Neuronal stem cell (in vitro differentiated cells): ENCODE results near the gene DNM3.
A peak's percentile ranks its signal among the peaks of the same experiment; 100 is the strongest.

Experiments used
- DNase-seq: peaks from one replicate; pipeline ENCODE4 v3.0.0-alpha.2; 2013; ENCODE audit warnings: low spot score
- H2AFZ ChIP-seq: one replicate; pipeline ENCODE4 v1.6.1; 2013; ENCODE audit warnings: mild to moderate bottlenecking, low read length, inconsistent platforms
- H2AK5ac ChIP-seq: 2 replicates; pipeline ENCODE4 v1.6.1; 2013; ENCODE audit warnings: low read depth, mild to moderate bottlenecking, inconsistent platforms, low read length, moderate library complexity, mixed read lengths
- H2BK120ac ChIP-seq: 2 replicates; pipeline ENCODE4 v1.6.1; 2013; ENCODE audit warnings: low read depth, mild to moderate bottlenecking, inconsistent platforms, low read length, moderate library complexity, mixed read lengths
- H2BK12ac ChIP-seq: one replicate; pipeline ENCODE4 v1.6.1; 2013; ENCODE audit warnings: low read length, inconsistent platforms
- H2BK15ac ChIP-seq: 2 replicates; pipeline ENCODE4 v1.6.1; 2013; ENCODE audit warnings: mild to moderate bottlenecking, low read length, inconsistent platforms, mixed read lengths
- H2BK5ac ChIP-seq: one replicate; pipeline ENCODE4 v1.6.1; 2013; ENCODE audit warnings: inconsistent platforms, mild to moderate bottlenecking, low read length, moderate library complexity
- H3K14ac ChIP-seq: one replicate; pipeline ENCODE4 v1.6.1; 2013; ENCODE audit warnings: low read length, inconsistent platforms
- H3K18ac ChIP-seq: 2 replicates; pipeline ENCODE4 v1.6.1; 2013; ENCODE audit warnings: low read length, inconsistent platforms
- H3K23ac ChIP-seq: 2 replicates; pipeline ENCODE4 v1.6.1; 2013; ENCODE audit warnings: low read depth, mild to moderate bottlenecking, mixed read lengths, low read length, inconsistent platforms; ENCODE audit not compliant: poor library complexity
- H3K27ac ChIP-seq: replicated peaks from 3 replicates; pipeline ENCODE4 v1.5.1; 2013; ENCODE audit warnings: low read length, inconsistent platforms
- H3K27me3 ChIP-seq, 3 experiments: 2 replicates each; pipeline ENCODE4 v1.6.1; 2013; ENCODE audit warnings: low read length in 3 of 3, mild to moderate bottlenecking in 2 of 3, inconsistent platforms in 1 of 3, low read depth in 1 of 3, mixed read lengths in 1 of 3, moderate library complexity in 1 of 3; ENCODE audit not compliant: control insufficient read depth in 3 of 3, insufficient read depth in 3 of 3
- H3K36me3 ChIP-seq, 2 donors: replicated peaks in 1 of 2; 2 replicates each; pipeline ENCODE4 v1.6.1; 2013; ENCODE audit warnings: low read length in 2 of 2; ENCODE audit not compliant: control insufficient read depth in 2 of 2, insufficient read depth in 2 of 2
- H3K4ac ChIP-seq: 2 replicates; pipeline ENCODE4 v1.6.1; 2013; ENCODE audit warnings: inconsistent platforms, mild to moderate bottlenecking, low read length, moderate library complexity
- H3K4me1 ChIP-seq, 2 donors: 1 replicate in 1 of 2; 2 replicates in 1 of 2; pipeline ENCODE4 v1.6.1; 2013; ENCODE audit warnings: low read length in 2 of 2, low read depth in 1 of 2; ENCODE audit not compliant: control insufficient read depth in 2 of 2, insufficient read depth in 1 of 2
- H3K4me2 ChIP-seq: one replicate; pipeline ENCODE4 v1.6.1; 2013; ENCODE audit warnings: mild to moderate bottlenecking, low read length, inconsistent platforms; ENCODE audit not compliant: insufficient read depth, poor library complexity, severe bottlenecking
- H3K4me3 ChIP-seq, 2 donors: 2 replicates each; pipeline ENCODE4 v1.5.1; 2013; ENCODE audit warnings: low read length in 2 of 2, mild to moderate bottlenecking in 2 of 2, inconsistent platforms in 1 of 2, moderate library complexity in 1 of 2
- H3K79me1 ChIP-seq: one replicate; pipeline ENCODE4 v1.6.1; 2013; ENCODE audit warnings: low read depth, mild to moderate bottlenecking, inconsistent platforms, low read length, moderate library complexity
- H3K9ac ChIP-seq: one replicate; pipeline ENCODE4 v1.6.1; 2013; ENCODE audit warnings: mild to moderate bottlenecking, low read depth, low read length, inconsistent platforms; ENCODE audit not compliant: poor library complexity
- H3K9me3 ChIP-seq, 2 donors: replicated peaks in 1 of 2; 2 replicates each; pipeline versions ENCODE3 to v1.6.1; 2013; ENCODE audit warnings: low read length in 2 of 2, mild to moderate bottlenecking in 2 of 2, inconsistent platforms in 1 of 2, low read depth in 1 of 2, mixed read lengths in 1 of 2, moderate library complexity in 1 of 2; ENCODE audit not compliant: control insufficient read depth in 2 of 2, insufficient read depth in 1 of 2
- H4K8ac ChIP-seq: one replicate; pipeline ENCODE4 v1.6.1; 2013; ENCODE audit warnings: low read depth, mild to moderate bottlenecking, inconsistent platforms, low read length, moderate library complexity
- H4K91ac ChIP-seq: one replicate; pipeline ENCODE4 v1.6.1; 2013; ENCODE audit warnings: low read length, low read depth, mild to moderate bottlenecking, inconsistent platforms; ENCODE audit not compliant: poor library complexity
- WGBS, 2 donors: extraction: QIAGEN DNeasy Blood & Tissue Kit; methylation state at CpG; one replicate each; pipeline ENCODE4 v1.1.7; 2013; ENCODE audit warnings: missing lambda C conversion rate in 2 of 2, mixed read lengths in 1 of 2; ENCODE audit not compliant: insufficient read length in 2 of 2, insufficient replicate concordance in 1 of 2; ENCODE audit errors: extremely low coverage in 2 of 2; 5-methylcytosine and 5-hydroxymethylcytosine counted together

DNM3 gene

GRCh38 chr1:172398970-172399755 is 557.9 kb downstream of the DNM3 start:
- H2BK5ac ChIP-seq = no peak overlapping the region
- WGBS, 2 donors = no CpG with 5 or more reads among the region's 9 CpGs
- no peak overlapping the region for H3K4ac ChIP-seq
- no peaks in the 10 kb centered on the region for H3K9me3 ChIP-seq
- H3K27me3 ChIP-seq = no peaks in the 10 kb centered on the region
- H2BK120ac ChIP-seq = no peak overlapping the region
- H4K91ac ChIP-seq = no peak overlapping the region
- H3K4me3 ChIP-seq = no peak overlapping the region
- H4K8ac ChIP-seq = no peak overlapping the region
- H3K9ac ChIP-seq = no peak overlapping the region
- no peak overlapping the region for H2BK15ac ChIP-seq
- H2AFZ ChIP-seq = peak overlapping the region; percentile 63
- DNase-seq = no peak
- H3K27ac ChIP-seq = no peak overlapping the region
- H3K14ac ChIP-seq = no peak overlapping the region
- no peak overlapping the region for H3K23ac ChIP-seq
- no peak overlapping the region for H3K4me2 ChIP-seq
- H3K4me1 ChIP-seq = peaks cover 4 to 8% of the 10 kb centered on the region in 2 donors
- H3K36me3 ChIP-seq = no peaks in the 10 kb centered on the region
- no peaks in the 10 kb centered on the region for H3K79me1 ChIP-seq
- H3K18ac ChIP-seq = no peak overlapping the region
- H2AK5ac ChIP-seq = no peak overlapping the region
- no peak overlapping the region for H2BK12ac ChIP-seq

GRCh38 chr1:172399756-172400721 is 558.7 kb downstream of the DNM3 start:
- peaks cover 3 to 4% of the 10 kb centered on the region in 2 donors for H3K4me1 ChIP-seq
- H3K27ac ChIP-seq = no peak overlapping the region
- no peak overlapping the region for H2AFZ ChIP-seq
- no peaks in the 10 kb centered on the region for H3K27me3 ChIP-seq
- no peak overlapping the region for H2BK5ac ChIP-seq
- H4K91ac ChIP-seq = no peak overlapping the region
- H2BK15ac ChIP-seq = no peak overlapping the region
- H2BK12ac ChIP-seq = no peak overlapping the region
- H2BK120ac ChIP-seq = no peak overlapping the region
- no peak overlapping the region for H4K8ac ChIP-seq
- no peak overlapping the region for H2AK5ac ChIP-seq
- H3K36me3 ChIP-seq = no peaks in the 10 kb centered on the region
- DNase-seq = no peak
- H3K14ac ChIP-seq = no peak overlapping the region
- no peak overlapping the region for H3K9ac ChIP-seq
- WGBS, 2 donors = no CpG with 5 or more reads among the region's 6 CpGs
- no peak overlapping the region for H3K4ac ChIP-seq
- no peak overlapping the region for H3K4me3 ChIP-seq
- H3K79me1 ChIP-seq = no peaks in the 10 kb centered on the region
- no peak overlapping the region for H3K23ac ChIP-seq
- H3K9me3 ChIP-seq = no peaks in the 10 kb centered on the region
- no peak overlapping the region for H3K18ac ChIP-seq
- H3K4me2 ChIP-seq = no peak overlapping the region

GRCh38 chr1:172400722-172401105 is 559.4 kb downstream of the DNM3 start:
- DNase-seq = no peak
- no CpG with 5 or more reads among the region's 1 CpG for WGBS, 2 donors
- no peaks in the 10 kb centered on the region for H3K27me3 ChIP-seq
- H4K91ac ChIP-seq = no peak overlapping the region
- no peak overlapping the region for H4K8ac ChIP-seq
- H3K79me1 ChIP-seq = no peaks in the 10 kb centered on the region
- H3K9me3 ChIP-seq = no peaks in the 10 kb centered on the region
- no peak overlapping the region for H3K23ac ChIP-seq
- H2AFZ ChIP-seq = no peak overlapping the region
- H2BK15ac ChIP-seq = no peak overlapping the region
- no peak overlapping the region for H3K4ac ChIP-seq
- no peak overlapping the region for H3K27ac ChIP-seq
- H3K9ac ChIP-seq = no peak overlapping the region
- no peak overlapping the region for H3K4me2 ChIP-seq
- H3K18ac ChIP-seq = no peak overlapping the region
- no peak overlapping the region for H2BK12ac ChIP-seq
- H2BK5ac ChIP-seq = no peak overlapping the region
- H3K36me3 ChIP-seq = no peaks in the 10 kb centered on the region
- H2BK120ac ChIP-seq = no peak overlapping the region
- no peak overlapping the region for H2AK5ac ChIP-seq
- peaks cover 3 to 4% of the 10 kb centered on the region in 2 donors for H3K4me1 ChIP-seq
- H3K14ac ChIP-seq = no peak overlapping the region
- H3K4me3 ChIP-seq = no peak overlapping the region

- H3K4me1 ChIP-seq = peaks cover 3 to 4% of the 10 kb centered on the region in 2 donors
- no peak overlapping the region for H3K27ac ChIP-seq
- no peaks in the 10 kb centered on the region for H3K79me1 ChIP-seq
- no peak overlapping the region for H3K18ac ChIP-seq
- no peak overlapping the region for H2AK5ac ChIP-seq
- H4K91ac ChIP-seq = no peak overlapping the region
- H3K36me3 ChIP-seq = no peaks in the 10 kb centered on the region
- no peak overlapping the region for H3K4ac ChIP-seq
- no peak overlapping the region for H3K9ac ChIP-seq
- H3K4me3 ChIP-seq = no peak overlapping the region
- H3K9me3 ChIP-seq = no peaks in the 10 kb centered on the region
- DNase-seq = no peak
- H3K27me3 ChIP-seq = no peaks in the 10 kb centered on the region
- no peak overlapping the region for H3K4me2 ChIP-seq
- H2BK12ac ChIP-seq = no peak overlapping the region
- H3K14ac ChIP-seq = no peak overlapping the region
- no peak overlapping the region for H2BK5ac ChIP-seq
- no peak overlapping the region for H3K23ac ChIP-seq
- H2BK120ac ChIP-seq = no peak overlapping the region
- H2AFZ ChIP-seq = no peak overlapping the region
- H4K8ac ChIP-seq = no peak overlapping the region
- no peak overlapping the region for H2BK15ac ChIP-seq
These were observed 560.2 kb downstream of the DNM3 start for GRCh38 chr1:172401477-172401876.
